CD4-positive, alpha-beta T cell treated with Interleukin-1 beta for 1 hour (primary cell): Measurements from ENCODE around the gene BAG3.
A peak's percentile ranks its signal among the peaks of the same experiment; 100 is the strongest.
"Not testable (repeated sequence)": the region's sequence is repeated elsewhere in the genome, so short reads cannot be mapped to it uniquely, and the experiment has no call there.

ENCODE experiments used
- DNase-seq, 2 donors: peaks; one replicate each; pipeline ENCODE4 v3.0.0-alpha.2; 2020 to 2022

BAG3 gene

DNA sequence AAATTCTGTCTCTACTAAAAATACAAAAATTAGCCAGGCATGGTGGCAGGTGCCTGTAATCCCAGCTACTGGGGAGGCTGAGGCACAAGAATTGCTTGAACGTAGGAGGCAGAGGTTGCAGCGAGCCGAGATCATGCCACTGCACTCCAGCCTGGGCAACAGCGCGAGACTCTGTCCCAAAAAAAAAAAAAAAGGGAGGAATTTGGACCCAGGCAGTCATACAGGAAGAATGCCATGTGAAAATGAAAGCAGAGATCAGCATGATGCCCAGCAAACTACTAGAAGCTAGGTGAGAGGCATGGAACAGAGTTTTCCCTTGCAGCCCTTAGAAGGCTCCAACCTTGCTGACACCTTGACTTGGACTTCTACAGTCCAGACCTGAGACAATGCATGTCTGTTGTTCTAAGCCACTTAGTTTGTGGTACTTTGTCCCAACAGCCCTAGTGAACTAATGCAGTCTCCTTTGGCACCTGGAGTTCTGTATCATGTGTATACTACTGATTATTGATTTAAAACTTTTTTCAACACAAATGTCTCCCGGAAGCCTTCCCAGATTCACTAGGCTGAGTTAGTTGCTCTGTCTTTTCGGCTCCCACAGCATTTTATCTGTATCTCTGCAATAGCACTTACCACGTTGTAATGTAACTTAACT, 10.2 kb upstream of the BAG3 start:
- DNase-seq, result no peak

DNA sequence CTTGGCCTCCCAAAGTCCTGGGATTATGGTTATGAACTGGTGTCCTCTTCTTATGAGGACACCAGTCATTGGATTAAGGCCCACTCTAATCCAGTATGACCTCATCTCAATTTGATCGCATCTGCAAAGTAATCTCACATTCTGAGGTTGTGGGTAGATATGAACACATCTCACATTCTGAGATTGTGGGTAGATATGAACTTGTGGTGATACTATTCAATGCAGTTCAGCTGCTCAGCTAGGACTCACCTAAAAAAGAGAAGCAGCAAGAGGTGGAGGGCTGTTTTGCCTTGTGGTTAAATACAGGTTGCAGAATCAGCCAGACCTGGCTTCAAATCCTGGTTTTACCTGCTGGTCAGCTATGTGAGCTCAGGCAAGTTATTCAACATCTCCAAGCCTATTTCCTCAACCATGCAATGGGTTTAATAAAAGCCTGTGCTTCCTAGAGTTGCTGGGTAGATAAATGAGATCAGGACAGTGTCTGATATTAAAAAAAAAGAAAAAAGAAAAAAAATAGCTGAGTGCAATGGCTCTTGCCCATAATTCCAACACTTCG, 8.5 kb upstream of the BAG3 start:
- DNase-seq, result peak in 1 of 2 donors; percentile 54

DNA sequence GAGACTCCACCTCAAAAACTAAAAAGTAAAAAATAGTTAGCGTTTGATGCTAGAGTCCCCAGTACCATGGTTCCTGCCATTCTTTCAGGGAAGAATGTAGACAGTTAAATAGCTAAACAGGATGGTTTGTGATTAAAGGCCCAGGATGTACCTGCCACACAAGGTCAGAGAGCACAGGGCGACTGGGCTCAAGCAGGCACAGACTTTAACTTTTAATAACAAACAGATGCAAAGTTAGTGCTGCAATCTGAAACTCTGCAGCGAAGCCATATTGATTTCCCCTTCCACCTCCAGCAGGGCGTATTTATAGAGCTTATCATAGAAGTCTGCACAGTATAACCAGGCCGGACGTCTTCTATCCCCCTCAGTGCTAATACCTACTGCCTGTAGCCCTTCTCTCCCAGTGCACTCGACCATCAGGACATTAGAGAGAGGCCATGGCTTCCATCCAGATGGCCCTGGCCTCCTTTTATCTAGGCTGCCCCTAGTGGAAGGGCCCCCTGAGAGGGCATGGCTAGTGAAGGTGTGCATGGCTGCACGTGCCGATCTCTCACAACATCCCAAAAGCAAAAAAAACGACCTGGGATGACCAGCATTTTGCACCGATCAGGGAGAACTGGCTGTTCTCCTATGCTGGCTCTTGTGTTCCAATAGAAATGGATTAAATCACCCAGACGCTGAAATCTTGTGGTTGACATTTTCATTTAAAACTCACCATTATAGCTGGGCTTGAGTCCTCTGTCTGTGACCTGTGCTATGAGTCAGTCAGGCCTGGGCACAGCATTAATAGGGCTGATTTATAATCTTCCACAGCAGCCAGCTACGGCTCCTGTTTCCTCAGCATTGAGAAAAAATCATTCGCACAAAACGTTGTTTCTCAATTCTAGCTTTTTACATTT, 7.6 kb upstream of the BAG3 start:
- DNase-seq, result no peak

DNA sequence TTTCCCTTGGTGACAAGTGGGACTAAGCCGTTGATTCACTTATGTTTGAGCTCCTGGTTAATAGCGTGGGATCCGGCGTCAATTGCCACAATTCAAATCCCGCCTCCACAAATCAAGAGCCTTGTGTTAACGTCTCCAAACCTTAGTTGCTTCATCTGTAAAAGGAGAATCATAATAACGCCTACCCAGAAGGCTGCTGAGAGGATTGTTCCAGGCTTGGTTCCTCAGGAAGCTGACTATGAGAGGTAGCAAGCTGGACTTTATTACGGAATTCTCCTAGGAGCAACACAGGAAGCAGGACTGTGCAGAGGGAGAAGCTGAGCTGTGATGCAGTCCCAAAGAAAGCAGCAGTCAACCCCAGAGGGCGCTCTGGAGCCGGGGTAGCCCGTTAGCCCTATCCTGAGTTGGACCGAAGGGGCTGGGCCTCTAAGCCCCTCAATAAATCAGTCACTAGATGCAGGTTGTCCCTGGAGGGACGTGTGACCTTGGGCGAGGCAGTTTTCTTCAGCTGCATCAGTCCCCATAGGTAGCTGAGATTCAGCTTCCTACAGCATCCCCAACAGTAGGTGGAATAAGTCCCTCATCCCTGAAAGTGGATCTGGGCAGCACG, 6.9 kb upstream of the BAG3 start:
- DNase-seq, result no peak

DNA sequence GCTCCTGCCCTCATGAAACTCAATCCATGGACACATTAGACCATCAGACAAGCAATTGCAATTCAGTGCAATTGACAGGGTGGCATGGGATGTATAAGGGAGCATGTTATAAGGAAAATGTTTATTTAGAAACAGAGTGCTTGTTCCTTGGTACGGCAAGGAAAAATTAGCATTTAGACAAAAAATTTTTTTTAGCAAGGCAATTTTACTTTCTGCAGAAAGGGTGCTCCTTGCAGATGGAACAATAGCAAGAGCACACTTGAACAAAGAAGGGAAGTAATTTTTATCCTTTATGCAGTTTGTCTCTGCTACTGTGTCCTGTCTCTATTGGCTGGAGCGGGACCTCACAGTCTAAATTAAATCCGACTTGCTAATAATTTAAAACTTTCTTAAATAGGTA, 6.2 kb upstream of the BAG3 start:
- no peak for DNase-seq

DNA sequence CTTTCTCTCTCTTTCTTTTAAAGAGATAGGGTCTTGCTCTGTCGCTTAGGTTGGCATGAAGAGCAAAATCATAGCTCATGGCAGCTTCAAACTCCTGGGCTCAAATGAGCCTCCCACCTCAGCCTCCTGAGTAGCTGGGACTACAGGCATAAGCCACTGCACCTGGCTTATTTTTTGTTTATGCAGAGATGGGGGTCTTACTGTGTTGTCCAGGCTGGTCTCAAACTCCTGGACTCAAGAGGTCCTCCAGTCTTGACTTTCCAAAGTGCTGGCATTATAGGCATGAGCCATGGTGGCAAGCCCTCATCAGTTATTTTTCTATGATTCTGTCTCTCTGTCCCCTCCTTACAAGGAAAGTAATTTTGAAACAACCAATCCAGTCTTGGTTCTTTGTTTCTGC, 1.1 kb upstream of the BAG3 start:
- no peak for DNase-seq

DNA sequence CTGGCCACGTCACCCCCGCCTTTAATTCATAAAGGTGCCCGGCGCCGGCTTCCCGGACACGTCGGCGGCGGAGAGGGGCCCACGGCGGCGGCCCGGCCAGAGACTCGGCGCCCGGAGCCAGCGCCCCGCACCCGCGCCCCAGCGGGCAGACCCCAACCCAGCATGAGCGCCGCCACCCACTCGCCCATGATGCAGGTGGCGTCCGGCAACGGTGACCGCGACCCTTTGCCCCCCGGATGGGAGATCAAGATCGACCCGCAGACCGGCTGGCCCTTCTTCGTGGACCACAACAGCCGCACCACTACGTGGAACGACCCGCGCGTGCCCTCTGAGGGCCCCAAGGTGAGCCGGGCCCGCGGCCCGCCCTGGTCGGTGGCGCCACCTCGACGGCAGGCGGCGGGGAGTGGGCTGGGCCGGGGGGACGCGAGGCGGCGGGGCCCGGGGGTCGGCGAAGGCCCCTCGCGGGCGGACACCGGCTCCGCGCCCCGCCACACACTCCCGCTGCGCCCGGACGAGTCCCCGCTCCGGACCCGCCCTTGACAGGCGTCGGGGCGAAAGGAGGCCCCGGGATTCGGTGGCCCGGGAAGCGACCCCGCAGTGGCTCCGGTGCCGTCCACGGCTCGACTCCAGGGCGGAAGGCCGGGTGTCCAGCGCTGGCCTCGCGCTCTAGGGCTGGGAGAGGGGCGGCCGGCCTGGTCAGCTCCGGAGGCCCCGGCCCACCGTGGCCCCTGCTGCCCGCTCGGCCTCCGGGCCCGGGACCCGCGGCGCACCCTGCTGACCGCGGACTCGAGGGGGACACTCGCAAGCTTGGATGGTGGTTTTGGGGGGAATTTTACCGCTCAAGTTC, 557 bp downstream of the BAG3 start:
- DNase-seq, result peak; percentile 13 to 28

DNA sequence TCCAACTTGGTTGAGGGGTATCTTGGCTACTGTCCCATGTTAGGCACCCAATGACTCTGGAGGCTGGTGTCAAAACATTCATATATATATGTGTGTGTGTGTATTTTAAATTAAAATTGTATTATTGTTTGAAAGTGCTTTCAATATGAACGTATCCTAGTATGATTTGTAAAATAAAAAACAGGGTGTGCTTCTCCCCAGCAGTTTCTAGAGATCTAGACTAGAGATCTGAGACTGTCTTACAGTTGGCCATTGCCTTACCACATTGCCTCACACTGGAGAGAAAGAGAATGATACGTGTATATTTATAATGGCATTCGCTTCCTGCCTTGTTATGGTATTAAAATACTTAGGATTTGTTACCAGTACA, 1.2 kb downstream of the BAG3 start:
- DNase-seq, result peak; percentile 20 to 59

DNA sequence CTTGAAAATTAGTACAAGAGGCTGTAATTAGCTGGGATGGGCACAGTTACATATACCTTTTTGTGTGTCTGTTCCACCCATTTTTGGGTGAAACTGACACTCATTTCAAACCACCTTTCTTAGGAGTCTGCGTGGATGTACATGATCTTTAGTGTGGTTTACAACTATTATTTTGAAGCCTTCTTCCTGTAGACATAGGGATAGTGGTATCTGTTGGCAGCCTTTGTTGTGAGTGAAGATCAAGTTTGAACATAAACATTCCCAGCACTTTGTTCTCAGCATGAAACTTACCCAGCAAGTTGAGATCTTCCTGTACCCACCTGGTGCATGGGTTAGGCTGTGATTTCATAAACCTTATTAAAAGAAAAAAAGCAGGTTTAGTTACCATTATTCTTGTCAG, 2.0 kb downstream of the BAG3 start:
- DNase-seq, result peak in 1 of 2 donors; percentile 30

DNA sequence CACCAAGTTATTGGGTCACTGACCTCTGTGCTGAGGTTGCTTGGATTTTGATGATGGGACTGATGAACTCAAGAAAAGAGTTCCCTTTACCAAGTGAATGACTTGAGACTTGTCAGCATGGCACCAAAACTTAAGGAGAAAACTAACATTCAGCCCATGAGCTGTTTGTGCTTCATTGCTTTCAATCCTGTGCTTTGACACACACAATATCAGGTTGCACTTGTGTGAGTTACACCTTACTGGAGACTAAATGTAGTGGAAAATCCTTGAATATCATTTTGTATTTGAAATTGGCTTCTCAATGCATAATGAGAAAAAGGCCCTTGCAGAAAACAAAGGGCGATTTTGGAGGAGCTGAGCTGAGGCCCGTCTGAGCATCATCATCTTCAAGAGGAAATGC, 2.7 kb downstream of the BAG3 start:
- DNase-seq, result no peak

DNA sequence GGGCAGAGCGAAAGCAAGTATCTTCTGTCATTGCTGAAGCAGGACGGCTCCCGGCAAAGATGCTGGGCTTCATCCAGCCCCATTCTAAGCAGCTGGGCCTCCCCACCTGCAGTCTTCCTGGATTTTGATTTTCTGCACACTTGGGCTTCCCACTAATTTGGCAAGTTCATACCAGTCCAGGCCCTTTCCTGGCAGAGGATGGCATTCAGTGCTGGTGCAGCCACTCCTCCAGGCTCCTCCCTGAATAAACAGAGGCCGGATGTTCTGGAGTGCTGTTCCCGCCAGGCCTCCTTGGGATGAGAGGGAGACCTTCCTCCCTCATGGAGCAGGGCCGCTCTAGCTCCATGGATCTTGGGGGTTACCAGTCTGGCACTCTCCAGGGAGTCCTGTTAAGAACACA, 3.4 kb downstream of the BAG3 start:
- no peak for DNase-seq

DNA sequence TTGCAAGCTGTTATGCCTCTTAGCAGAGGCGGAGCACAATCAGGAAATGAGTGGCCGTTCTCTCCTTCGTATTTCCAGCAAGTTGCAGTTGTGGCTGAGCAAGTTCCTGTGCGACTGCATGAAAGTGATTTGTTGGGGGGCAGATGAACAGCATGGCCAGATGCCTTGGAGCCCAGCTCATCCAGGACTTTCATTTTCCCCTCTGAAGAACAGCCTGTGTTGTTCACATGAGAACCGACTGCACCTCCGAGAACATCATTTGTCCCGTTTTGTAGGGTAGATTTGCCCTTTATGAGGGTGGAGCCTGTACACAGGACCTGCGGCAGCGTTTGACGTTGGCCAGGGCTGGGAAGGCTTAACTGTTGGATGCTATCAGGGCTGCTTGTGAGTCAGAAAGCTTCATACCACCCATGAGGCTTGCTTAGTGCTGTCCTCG, 4.4 kb downstream of the BAG3 start:
- DNase-seq, result peak; percentile 18 to 48

DNA sequence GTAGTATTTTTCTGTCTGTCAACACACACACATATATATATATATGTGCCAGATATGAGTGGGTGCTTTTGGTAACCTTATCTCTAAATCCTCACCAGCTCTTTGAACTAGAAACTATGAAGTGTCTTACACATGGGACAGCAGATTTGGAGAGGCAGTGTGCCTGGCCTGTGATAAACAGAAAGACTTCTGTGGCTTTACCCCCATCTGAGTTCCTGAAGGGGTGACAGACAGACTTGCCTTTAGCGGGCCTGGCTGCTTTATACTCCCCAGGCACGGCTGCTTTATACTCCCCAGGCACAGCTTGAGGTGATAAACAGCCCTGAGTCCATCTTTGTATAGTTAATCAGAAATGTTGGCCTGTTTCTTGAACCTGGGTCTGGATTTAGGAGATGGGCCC, 5.6 kb downstream of the BAG3 start:
- DNase-seq, result no peak

DNA sequence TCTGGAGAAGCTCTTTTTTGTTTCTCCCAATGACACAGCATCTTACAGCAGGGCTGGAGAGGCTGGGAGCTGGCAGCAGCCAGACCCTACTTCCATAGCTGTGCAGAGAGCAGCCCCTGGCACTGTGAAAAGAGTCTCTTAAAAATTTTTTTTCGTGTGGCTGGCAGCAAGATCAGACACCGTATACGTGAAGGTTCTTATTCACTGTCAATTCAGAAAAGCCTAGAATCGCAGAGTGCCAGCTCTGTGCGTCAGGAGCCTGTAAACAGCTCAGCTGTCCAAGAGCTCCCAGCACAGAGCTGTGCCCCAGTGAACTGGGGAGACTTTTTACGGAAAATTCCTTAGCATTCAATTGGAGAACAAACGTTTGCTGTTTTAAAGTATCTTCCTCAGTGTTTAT, 6.5 kb downstream of the BAG3 start:
- no peak for DNase-seq

DNA sequence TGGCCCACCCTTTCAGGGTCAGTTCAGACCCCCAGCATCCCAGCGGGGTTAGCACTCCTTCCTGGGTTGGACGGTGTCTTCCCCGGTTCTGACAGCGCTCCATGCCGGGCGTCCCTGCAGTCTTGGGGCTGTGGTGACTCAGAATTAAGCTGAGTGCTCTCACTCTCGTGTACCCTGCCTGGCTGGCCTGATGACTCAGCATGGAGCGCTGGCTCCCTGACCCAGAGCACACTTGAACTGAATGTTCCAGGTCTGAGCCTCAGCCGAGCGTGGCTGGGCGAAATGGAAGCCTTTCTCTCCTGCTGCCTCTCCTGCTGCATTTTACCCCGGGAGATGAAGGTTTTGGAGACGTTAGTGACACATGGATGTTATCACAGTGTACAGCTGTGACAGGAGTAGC, 7.1 kb downstream of the BAG3 start:
- no peak for DNase-seq

DNA sequence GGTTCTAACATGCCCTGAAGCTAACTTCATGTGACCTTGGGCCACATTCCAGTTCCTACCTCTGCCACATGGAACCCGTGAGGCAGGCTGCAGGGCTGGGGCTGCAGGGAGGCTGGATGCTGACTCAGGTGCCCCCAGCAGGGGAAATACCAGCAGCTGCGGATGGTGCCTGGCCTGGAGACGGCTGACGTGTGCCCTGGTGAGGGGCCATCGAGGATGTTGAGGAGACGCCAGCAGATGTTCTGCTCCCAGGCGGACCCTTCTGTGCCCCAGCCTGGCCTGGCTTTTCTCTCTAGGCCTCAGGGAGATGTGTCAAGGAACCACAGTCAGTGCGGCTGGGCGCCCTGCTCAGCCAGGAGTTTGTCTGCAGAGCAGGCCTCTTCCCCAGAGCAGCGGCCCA, 8.8 kb downstream of the BAG3 start:
- no peak for DNase-seq

DNA sequence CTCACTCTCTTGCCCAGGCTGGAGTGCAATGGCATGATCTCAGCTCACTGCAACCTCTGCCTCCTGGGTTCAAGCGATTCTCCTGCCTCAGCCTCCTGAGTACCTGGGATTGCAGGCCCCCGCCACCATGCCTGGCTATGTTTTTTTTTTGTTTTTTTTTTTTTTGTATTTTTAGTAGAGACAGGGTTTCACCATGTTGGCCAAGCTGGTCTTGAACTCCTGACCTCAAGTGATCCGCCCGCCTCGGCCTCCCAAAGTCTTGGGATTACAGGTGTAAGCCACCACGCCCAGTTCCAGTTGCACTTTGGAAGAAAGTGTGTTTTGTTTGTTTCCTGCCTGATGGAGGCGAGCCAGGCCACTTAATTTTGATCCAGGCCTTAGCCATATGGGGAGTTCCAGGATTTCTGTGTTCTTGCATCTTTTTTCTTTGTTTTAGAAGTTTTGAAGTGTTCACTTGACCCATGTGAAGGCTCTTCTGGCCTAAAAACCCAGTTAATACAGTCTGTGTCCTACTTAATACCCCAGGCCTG, 11.0 kb downstream of the BAG3 start:
- DNase-seq, result not testable (repeated sequence)

DNA sequence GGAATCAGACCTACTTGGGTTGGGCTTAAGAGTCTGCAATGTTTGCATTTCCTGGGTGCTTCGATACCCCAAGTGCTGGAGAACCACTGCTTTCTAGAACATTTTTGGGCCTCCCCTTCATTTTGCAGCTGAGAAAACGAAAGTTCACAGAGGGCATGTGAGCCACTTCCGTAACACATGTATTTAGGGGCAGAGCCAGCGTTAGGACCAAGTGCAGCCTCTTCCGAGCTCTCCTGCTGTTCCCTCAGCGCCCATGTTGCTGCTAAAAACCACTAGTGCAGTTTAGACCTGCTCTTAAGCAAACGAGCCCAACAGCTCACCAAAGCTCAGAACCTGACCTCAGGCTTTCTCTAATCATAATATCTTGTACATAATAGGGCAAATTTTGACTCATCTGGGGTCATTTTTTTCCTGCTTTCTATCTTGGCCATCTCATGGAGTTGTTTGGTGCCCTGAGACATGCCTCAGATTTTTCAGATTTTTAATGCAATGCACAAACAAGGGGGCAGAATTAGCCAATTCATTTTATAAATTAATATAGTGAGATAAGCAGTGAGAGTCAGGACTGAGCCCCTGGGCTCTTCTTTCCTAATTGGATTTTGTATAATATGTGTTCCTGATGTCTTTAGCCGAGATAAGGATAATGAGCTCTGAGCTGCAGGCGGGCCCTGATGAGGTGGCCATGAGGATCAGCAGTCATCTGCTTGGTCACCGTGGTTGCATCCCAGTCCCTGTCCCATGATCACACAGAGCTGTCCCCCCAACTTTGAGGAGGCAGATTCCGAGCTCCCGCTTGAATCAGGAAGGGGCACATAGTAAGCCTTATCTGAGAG, 12.9 kb downstream of the BAG3 start:
- DNase-seq, result peak; percentile 13 to 66

DNA sequence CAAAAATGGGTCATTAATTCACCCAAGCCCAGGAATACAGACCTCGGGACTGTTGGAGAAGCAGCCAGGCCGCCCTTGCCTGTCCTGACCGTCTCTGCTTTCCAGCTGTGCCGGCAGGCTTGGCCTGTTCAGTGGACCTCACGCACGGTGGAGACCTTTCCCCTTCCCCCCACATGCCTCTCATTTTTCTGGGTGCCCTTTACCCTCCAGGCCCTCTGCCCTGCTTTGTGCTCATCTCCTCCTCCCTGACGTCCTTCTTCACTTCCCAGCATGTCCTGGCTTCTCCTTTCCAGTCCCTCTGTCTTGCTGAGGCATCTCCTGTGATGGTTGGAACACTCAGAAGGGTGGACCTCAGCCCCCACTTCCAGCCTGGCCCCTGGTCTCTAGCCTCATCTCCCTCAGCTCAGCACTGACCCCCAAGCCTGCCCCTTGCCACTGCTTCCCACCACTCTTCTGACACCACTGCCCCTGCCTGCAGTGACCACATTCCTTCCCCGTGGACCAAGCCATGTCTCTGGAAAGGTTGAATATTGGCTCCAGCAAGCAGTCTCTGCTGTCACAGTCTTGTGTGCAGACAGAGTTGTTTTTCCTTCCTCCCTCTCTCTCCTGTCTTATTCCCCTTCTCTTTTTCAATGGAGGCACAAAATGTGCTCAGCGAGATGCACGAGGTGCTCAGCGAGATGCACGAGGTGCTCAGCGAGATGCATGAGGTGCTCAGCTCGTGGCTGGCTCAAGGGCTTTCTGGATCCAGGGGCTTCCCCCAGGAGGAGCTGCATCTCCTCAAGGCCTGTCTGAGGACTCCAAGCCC, 14.9 kb downstream of the BAG3 start:
- DNase-seq, result no peak

DNA sequence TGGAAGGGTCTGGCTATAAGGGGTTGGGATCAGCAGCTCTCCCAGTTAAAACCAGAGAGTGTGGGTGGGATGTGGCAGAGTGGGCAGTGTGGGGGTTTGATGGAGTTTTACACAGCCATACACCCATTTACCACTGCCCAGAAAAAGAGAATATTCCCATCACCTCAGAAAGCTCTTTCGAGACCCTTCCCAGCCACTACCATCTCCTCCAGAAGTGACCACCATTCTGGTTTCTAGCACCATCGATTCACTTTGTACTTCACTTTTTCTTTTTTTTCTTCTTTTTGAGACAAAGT, 15.5 kb downstream of the BAG3 start:
- DNase-seq, result no peak
